A549 (cell line): Measurements from ENCODE around the gene INTS12. TPM values are rescaled to one million over a fixed set of nuclear protein-coding genes. Genes with fewer than 3 reads are reported as not detected.

Experiments
- ATAC-seq, 2 experiments: fragments of 200-7000 bp in 1 of 2; fragments of >200 bp in 1 of 2; cut with Nextera tagmentation in 1 of 2; cut with Tn5 transposase in 1 of 2; 3 replicates each; pipeline versions ENCODE4 v1.8.0 to v1.9.1; 2018 to 2020; ENCODE audit warnings: mild to moderate bottlenecking in 1 of 2, moderate library complexity in 1 of 2
- CTCF ChIA-PET: fragments of 300-600 bp; sonication (Branson Sonifier 250); formaldehyde crosslinking; extraction: SDS; loops from one replicate; lab custom pipeline; 2021; ENCODE audit warnings: antibody characterized with exemption, inconsistent platforms; lab: Yijun Ruan, JAX
- POLR2A ChIA-PET: fragments of 350-600 bp; formaldehyde crosslinking; extraction: SDS; loops from one replicate; lab custom pipeline; 2021; ENCODE audit warnings: antibody characterized with exemption, inconsistent platforms; lab: Yijun Ruan, JAX
- DNase-seq, 2 experiments: peaks; one replicate each; pipeline versions ENCODE4 v3.0.0 to v3.0.0-alpha.2; 2011 to 2016; ENCODE audit warnings: low read depth in 1 of 2, low spot score in 1 of 2
- FAIRE-seq: peaks from 2 replicates; lab custom pipeline; 2011; peaks lifted over from hg19 to GRCh38; lab: Jason Lieb, UNC
- H3K27ac ChIP-seq, 2 experiments: fragments of >200 bp; sonication (Bioruptor Twin); formaldehyde crosslinking; 3 replicates each; pipeline ENCODE4 v1.5.1; 2016 to 2017
- H3K4me1 ChIP-seq: fragments of >200 bp; sonication (Bioruptor Twin); formaldehyde crosslinking; 3 replicates; pipeline ENCODE4 v1.6.1; 2016
- H3K4me2 ChIP-seq: fragments of >200 bp; sonication (Bioruptor Twin); formaldehyde crosslinking; 3 replicates; pipeline ENCODE4 v1.6.1; 2016
- H3K4me3 ChIP-seq: fragments of >200 bp; sonication (Bioruptor Twin); formaldehyde crosslinking; 3 replicates; pipeline ENCODE4 v1.5.1; 2016
- H3K9me3 ChIP-seq: fragments of >200 bp; sonication (Bioruptor Twin); formaldehyde crosslinking; 3 replicates; pipeline ENCODE4 v1.6.1; 2016
- ATOH8 ChIP-seq: fragments of 250-450 bp; sonication (Bioruptor Pico); IDR thresholded peaks from 2 replicates; pipeline ENCODE4 v1.5.0; 2020; ENCODE audit warnings: low read depth, mild to moderate bottlenecking, moderate library complexity
- BCL3 ChIP-seq: fragments of >200 bp; sonication (Bioruptor Twin); formaldehyde crosslinking; IDR thresholded peaks from 3 replicates; pipeline ENCODE4 v1.6.1; 2016
- CBX2 ChIP-seq: fragments of 200-600 bp; sonication (generic); IDR thresholded peaks from 2 replicates; pipeline ENCODE4 v1.6.1; 2016; ENCODE audit warnings: low read depth, mild to moderate bottlenecking, borderline replicate concordance
- CBX8 ChIP-seq: fragments of 200-600 bp; sonication (generic); IDR thresholded peaks from 2 replicates; pipeline ENCODE4 v1.6.1; 2016
- CEBPB ChIP-seq, 2 experiments: fragments of >200 bp in 1 of 2; sonication (Bioruptor Twin) in 1 of 2; formaldehyde crosslinking in 1 of 2; IDR thresholded peaks; 2 replicates each; pipeline ENCODE4 v1.6.1; 2012 to 2016
- CHD2 ChIP-seq: fragments of 150-350 bp; IDR thresholded peaks from 2 replicates; pipeline ENCODE4 v1.6.1; 2014; ENCODE audit warnings: low read length; ENCODE audit not compliant: partially characterized antibody
- CHD4 ChIP-seq: fragments of 200-600 bp; sonication (generic); IDR thresholded peaks from 2 replicates; pipeline ENCODE4 v1.6.1; 2016; ENCODE audit warnings: antibody characterized with exemption, mild to moderate bottlenecking, borderline replicate concordance
- CTCF ChIP-seq: fragments of >200 bp; sonication (Bioruptor Twin); formaldehyde crosslinking; IDR thresholded peaks from 3 replicates; pipeline ENCODE4 v1.5.1; 2016
- E2F6 ChIP-seq: IDR thresholded peaks from 2 replicates; pipeline ENCODE4 v1.6.1; 2012; ENCODE audit warnings: low read depth, borderline replicate concordance
- EHF ChIP-seq: fragments of 250-450 bp; sonication (Bioruptor Pico); IDR thresholded peaks from 2 replicates; pipeline ENCODE4 v1.5.0; 2020; ENCODE audit warnings: mild to moderate bottlenecking
- FOSB ChIP-seq: fragments of 250-450 bp; sonication (Bioruptor Pico); IDR thresholded peaks from 2 replicates; pipeline ENCODE4 v1.5.0; 2020; ENCODE audit warnings: mild to moderate bottlenecking, moderate library complexity
- FOSL2 ChIP-seq, 2 experiments: fragments of 450-650 bp in 1 of 2; fragments of >200 bp in 1 of 2; sonication (Bioruptor Twin) in 1 of 2; formaldehyde crosslinking; IDR thresholded peaks; 2 replicates each; pipeline versions ENCODE4 v1.5.0 to v1.6.1; 2016 to 2020; ENCODE audit warnings: mild to moderate bottlenecking in 1 of 2, moderate library complexity in 1 of 2
- GATA3 ChIP-seq: IDR thresholded peaks from 2 replicates; pipeline ENCODE4 v1.6.1; 2012; ENCODE audit warnings: borderline replicate concordance
- HDAC2 ChIP-seq: fragments of 200-600 bp; sonication (generic); IDR thresholded peaks from 2 replicates; pipeline ENCODE4 v1.6.1; 2016
- HEYL ChIP-seq: fragments of 250-450 bp; sonication (Bioruptor Pico); IDR thresholded peaks from 2 replicates; pipeline ENCODE4 v1.8.0; 2021; ENCODE audit warnings: mild to moderate bottlenecking, moderate library complexity
- HOXB13 ChIP-seq: fragments of 250-450 bp; sonication (Bioruptor Pico); IDR thresholded peaks from 2 replicates; pipeline ENCODE4 v1.5.0; 2020; ENCODE audit warnings: low read depth, mild to moderate bottlenecking, moderate library complexity
- JUN ChIP-seq, 2 experiments: fragments of >200 bp; sonication (Bioruptor Twin); formaldehyde crosslinking; IDR thresholded peaks; 2 replicates in 1 of 2; 3 replicates in 1 of 2; pipeline ENCODE4 v1.6.1; 2016 to 2017
- KDM1A ChIP-seq: fragments of 200-600 bp; sonication (generic); IDR thresholded peaks from 2 replicates; pipeline ENCODE4 v1.6.1; 2016; ENCODE audit warnings: low read depth, mild to moderate bottlenecking
- MAZ ChIP-seq: fragments of 150-350 bp; IDR thresholded peaks from 2 replicates; pipeline ENCODE4 v1.6.1; 2014; ENCODE audit warnings: antibody characterized with exemption, low read depth, low read length, borderline replicate concordance
- NFE2L2 ChIP-seq: fragments of 150-350 bp; conservative IDR thresholded peaks from 2 replicates; pipeline ENCODE4 v1.6.1; 2014; ENCODE audit warnings: low read length
- NPAS2 ChIP-seq: fragments of 250-450 bp; sonication (Bioruptor Pico); IDR thresholded peaks from 2 replicates; pipeline ENCODE4 v1.8.0; 2022; ENCODE audit warnings: mild to moderate bottlenecking, moderate library complexity, borderline replicate concordance
- POLR2AphosphoS2 ChIP-seq: conservative IDR thresholded peaks from 2 replicates; pipeline ENCODE4 v1.6.1; 2012; ENCODE audit warnings: low read length, improper control_type of control experiment, inconsistent platforms
- REST ChIP-seq: fragments of 200-600 bp; sonication (generic); IDR thresholded peaks from 2 replicates; pipeline ENCODE4 v1.6.1; 2016; ENCODE audit warnings: antibody characterized with exemption, mild to moderate bottlenecking, moderate library complexity
- SMC3 ChIP-seq: fragments of >200 bp; sonication (Bioruptor Twin); formaldehyde crosslinking; IDR thresholded peaks from 3 replicates; pipeline ENCODE4 v1.6.1; 2018; ENCODE audit warnings: inconsistent platforms
- SREBF2 ChIP-seq: fragments of 450-650 bp; IDR thresholded peaks from 2 replicates; pipeline ENCODE4 v1.6.1; 2014; ENCODE audit warnings: mild to moderate bottlenecking, moderate library complexity
- TFCP2L1 ChIP-seq: fragments of 250-450 bp; sonication (Bioruptor Pico); IDR thresholded peaks from 2 replicates; pipeline ENCODE4 v1.5.0; 2021; ENCODE audit warnings: mild to moderate bottlenecking
- TP53 ChIP-seq: fragments of 250-450 bp; sonication (Bioruptor Pico); IDR thresholded peaks from 2 replicates; pipeline ENCODE4 v1.5.0; 2021; ENCODE audit warnings: mild to moderate bottlenecking, moderate library complexity
- ZFP36 ChIP-seq: fragments of 450-650 bp; IDR thresholded peaks from 2 replicates; pipeline ENCODE4 v1.6.1; 2014; ENCODE audit warnings: borderline replicate concordance; ENCODE audit not compliant: partially characterized antibody
- WGBS: methylation state at CpG from one replicate; pipeline ENCODE4 v1.1.6; 2017; ENCODE audit errors: missing lambda C conversion rate; 5-methylcytosine and 5-hydroxymethylcytosine counted together
- polyA plus RNA-seq, 4 experiments: library from polyadenylated mRNA; depleted of rRNA in 3 of 4; stranded (reverse); fragments of >200 nt; fragmentation: RNase III in 1 of 4; extraction: RNeasy Plus Mini Kit Qiagen cat#74134 plus additional on column Dnase treatment in 1 of 4; gene quantifications; 2 replicates in 3 of 4; 3 replicates in 1 of 4; pipeline ENCODE4 v1.2.3, GENCODE V29; 2011 to 2017

The INTS12 gene
- polyA plus RNA-seq, 2 of the 4 experiments (the other 2 are of a cell fraction): 13.0 to 39.0 TPM

GRCh38 chr4:105683038-105683437, 25.5 kb downstream of the INTS12 start:
- ATAC-seq (no peak), DNase-seq (no peak), FAIRE-seq (no peak)
- 94% methylated on average over 4 of the region's 4 CpGs for whole genome bisulfite sequencing
- Histone ChIP-seq H3K27ac (no peak overlapping the region), H3K9me3 (no peaks in the 10 kb centered on the region), H3K4me2 (no peak overlapping the region), H3K4me1 (no peaks in the 10 kb centered on the region), H3K4me3 (no peak overlapping the region)
- POLR2A ChIA-PET: no interaction called here
- CTCF ChIA-PET: interaction anchor here (1.3 kb wide), 1 partner anchor 35 kb away, joined by 4 read pairs; no protein-coding TSS in a partner anchor
- TF ChIP-seq SMC3: no peak
- no peak for TF ChIP-seq HEYL (CRISPR knock-in tag)
- no peak for TF ChIP-seq SREBF2
- TF ChIP-seq EHF (CRISPR knock-in tag): no peak
- TF ChIP-seq FOSL2 (IDR thresholded peaks at IDR 0.05): no peak
- TF ChIP-seq FOSL2 (CRISPR knock-in tag; IDR thresholded peaks at IDR 0.05): no peak
- TF ChIP-seq TFCP2L1 (CRISPR knock-in tag): no peak
- TF ChIP-seq ZFP36: no peak
- TF ChIP-seq HOXB13 (CRISPR knock-in tag): no peak
- TF ChIP-seq BCL3: no peak
- TF ChIP-seq KDM1A: no peak
- TF ChIP-seq CBX8: no peak
- no peak for TF ChIP-seq CHD2
- no peak for TF ChIP-seq E2F6
- TF ChIP-seq NFE2L2: no peak
- no peak for TF ChIP-seq MAZ
- no peak for TF ChIP-seq TP53 (CRISPR knock-in tag)

GRCh38 chr4:105679186-105679585, 29.3 kb downstream of the INTS12 start:
- ATAC-seq (no peak), DNase-seq (no peak), FAIRE-seq (no peak)
- Histone ChIP-seq H3K9me3 (no peaks in the 10 kb centered on the region), H3K4me1 (no peaks in the 10 kb centered on the region), H3K4me3 (no peak overlapping the region), H3K4me2 (no peak overlapping the region), H3K27ac (no peak overlapping the region)
- WGBS: 72% methylated on average over 2 of the region's 2 CpGs
- TF ChIP-seq ATOH8 (CRISPR knock-in tag) (no peak), HOXB13 (CRISPR knock-in tag) (no peak), POLR2AphosphoS2 (no peak), JUN (IDR thresholded peaks at IDR 0.05) (no peak), NPAS2 (CRISPR knock-in tag) (no peak), MAZ (no peak)
- CTCF ChIA-PET: interaction anchor here (0.5 kb wide), 1 partner anchor 28 kb away, joined by 4 read pairs; no protein-coding TSS in a partner anchor
- POLR2A ChIA-PET: no interaction called here

- POLR2A ChIA-PET: no interaction called here
- WGBS: 39% methylated on average over 2 of the region's 2 CpGs
- Histone ChIP-seq H3K4me3 (no peak overlapping the region), H3K27ac (no peak overlapping the region), H3K9me3 (no peaks in the 10 kb centered on the region), H3K4me2 (no peak overlapping the region), H3K4me1 (no peaks in the 10 kb centered on the region)
- no peak for FAIRE-seq
- CTCF ChIA-PET: interaction anchor here (1.2 kb wide), 1 partner anchor 11 kb away, joined by 3 read pairs; no protein-coding TSS in a partner anchor
- no peak for ATAC-seq
- DNase-seq: no peak
- TF ChIP-seq HDAC2 (no peak), CHD4 (no peak), TP53 (CRISPR knock-in tag) (no peak), CBX2 (no peak), SMC3 (no peak), REST (no peak), FOSB (CRISPR knock-in tag) (no peak), CEBPB (IDR thresholded peaks at IDR 0.05) (no peak), JUN (IDR thresholded peaks at IDR 0.05) (no peak), GATA3 (no peak), CTCF (no peak)
These were observed 30.8 kb downstream of the INTS12 start for GRCh38 chr4:105677709-105678108.
